HG03097 (cell line): ENCODE measurements around the gene ASNSD1.
A peak's percentile ranks its signal among the peaks of the same experiment; 100 is the strongest.
"Not testable (repeated sequence)": the region's sequence is repeated elsewhere in the genome, so short reads cannot be mapped to it uniquely, and the experiment has no call there.

ENCODE experiments used
- ATAC-seq: cut with Tn5 transposase; IDR thresholded peaks from one replicate; pipeline ENCODE4 v1.9.1; 2021; ENCODE audit not compliant: unreplicated experiment, low FRiP score

Gene ASNSD1

DNA sequence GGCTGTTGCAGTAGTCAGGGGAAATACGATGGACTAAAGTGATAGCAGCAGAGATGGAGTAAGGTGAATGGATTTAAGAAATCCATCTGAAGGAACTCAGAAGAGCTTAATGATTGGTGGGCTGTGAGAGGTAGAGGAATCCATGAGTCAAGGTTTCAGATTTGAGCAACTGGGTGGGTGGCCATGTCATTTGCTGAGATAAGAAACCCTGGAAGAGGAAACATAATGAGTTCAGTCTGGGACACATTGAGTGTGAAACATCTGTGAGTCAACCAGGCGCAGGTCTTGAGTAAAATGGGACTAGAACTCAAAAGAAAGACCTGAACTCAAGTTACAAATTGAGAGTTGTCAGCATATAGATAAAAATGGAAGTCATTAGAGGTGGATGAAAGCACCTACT is 19.7 kb upstream of the ASNSD1 start:
- no peak for ATAC-seq

DNA sequence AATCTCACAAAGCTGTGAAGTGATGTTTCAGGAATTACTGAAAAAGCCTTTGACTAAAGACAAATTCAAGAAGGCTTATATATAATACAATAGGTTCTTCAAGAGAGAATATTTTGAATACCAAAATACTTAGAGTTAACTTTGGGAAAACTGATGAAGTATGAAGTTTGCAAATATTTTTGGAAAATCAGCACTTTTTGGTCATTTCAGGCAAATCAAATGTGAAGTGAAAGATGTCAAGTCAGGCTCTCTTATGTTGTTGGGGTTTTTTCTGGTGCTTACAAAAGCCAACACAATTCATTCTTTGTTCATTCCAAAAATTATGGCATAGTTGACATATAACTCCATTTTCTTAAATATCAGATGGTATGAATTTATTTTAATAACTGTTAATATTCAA is 14.7 kb upstream of the ASNSD1 start:
- no peak for ATAC-seq

DNA sequence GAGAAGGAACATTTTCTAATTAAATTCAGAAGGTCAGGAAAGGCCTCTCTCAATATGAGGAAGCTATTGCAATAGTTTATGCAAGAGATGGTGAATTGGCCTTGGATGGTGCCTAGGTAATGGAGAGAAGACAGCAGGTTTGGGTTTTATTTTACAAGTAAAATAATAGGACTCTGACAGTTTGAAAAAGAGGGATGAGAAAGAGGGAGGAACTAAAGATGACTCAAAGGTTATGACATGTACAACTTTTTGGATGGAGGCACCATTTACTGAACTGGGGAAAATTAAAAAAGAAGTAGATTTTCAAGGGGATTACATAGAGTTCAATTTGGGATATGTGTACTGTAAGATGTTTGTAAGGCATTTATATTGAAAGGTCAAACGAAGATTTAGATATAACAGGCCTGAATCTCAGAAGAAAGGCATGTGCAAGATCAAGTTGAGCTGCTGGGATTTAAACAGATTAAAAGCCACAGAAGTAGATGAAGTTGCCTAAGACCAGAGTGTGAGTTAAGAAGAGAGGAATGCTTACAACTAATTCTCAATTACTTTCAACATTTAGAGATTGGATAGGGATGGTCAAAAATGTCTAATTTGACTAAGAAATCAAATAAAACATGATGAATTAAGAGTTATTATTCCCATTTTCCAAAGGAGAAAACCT is 12.3 kb upstream of the ASNSD1 start:
- no peak for ATAC-seq

DNA sequence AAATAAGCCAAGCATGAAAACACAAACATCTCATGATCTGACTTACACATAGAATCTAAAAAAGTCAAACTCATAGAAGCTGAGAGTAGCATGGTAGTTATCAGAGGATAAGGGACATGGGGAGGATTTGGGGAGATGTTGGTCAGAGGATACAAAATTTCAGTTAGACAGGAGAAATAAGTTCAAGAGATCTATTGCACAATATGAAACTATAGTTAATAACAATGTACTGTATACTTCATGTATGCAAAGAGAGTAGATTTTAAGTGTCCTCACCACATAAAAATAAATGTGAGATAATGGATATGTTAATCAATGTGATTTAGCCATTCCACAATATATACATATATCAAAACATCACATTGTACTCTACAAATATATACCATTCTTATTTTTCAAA is 10.0 kb upstream of the ASNSD1 start:
- no peak for ATAC-seq

DNA sequence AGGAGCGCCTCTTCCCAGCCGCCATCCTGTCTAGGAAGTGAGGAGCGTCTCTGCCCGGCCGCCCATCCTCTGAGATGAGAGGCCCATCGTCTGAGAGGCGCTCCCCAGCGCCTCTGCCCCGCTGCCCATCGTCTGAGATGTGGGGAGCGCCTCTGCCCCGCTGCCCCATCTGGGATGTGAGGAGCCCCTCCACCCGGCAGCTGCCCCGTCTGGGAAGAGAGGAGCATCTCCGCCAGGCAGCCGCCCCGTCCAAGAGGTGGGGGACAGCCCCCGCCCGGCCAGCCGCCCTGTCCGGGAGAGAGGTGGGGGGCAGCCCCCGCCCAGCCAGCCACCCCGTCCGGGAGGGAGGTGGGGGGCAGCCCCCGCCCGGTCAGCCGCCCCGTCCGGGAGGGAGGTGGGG is 7.8 kb upstream of the ASNSD1 start:
- not testable (repeated sequence) for ATAC-seq

DNA sequence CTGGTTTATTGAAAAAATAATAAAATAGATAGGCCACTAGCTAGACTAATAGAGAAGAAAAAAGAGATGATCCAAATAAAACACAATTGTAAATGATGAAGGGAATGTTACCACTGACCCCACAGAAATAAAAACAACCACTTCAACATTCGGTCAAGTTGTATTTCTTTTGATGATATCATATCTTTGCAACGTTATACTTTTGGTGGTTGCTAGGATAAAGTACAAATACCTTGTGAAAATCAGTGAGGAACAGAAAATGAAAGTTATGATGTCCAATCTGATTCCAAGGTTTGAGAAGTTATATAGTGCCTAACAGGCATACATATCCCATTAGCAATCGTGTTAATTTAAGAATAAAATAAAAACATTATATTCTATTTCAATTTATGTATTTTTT is 6.6 kb upstream of the ASNSD1 start:
- no peak for ATAC-seq

DNA sequence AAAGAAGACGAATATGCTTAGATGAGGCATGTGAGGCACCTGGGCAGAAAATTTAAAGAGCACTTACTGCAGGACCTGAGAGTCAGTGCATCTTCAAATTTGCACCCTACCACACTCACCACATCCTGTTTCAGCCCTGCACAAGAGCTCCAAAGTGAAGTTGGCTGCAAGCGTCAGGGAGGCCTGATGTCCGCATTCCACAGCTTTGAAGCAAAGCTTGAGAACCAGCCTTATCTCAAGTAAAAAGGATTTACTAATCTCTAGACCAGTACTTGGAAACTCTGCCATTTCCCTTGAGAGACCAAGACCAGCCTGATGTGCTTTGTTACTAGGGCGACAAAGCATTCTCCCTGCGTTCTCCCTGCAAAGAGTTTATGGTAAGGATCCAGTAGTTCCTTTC is 3.4 kb upstream of the ASNSD1 start:
- ATAC-seq: peak; percentile 37

DNA sequence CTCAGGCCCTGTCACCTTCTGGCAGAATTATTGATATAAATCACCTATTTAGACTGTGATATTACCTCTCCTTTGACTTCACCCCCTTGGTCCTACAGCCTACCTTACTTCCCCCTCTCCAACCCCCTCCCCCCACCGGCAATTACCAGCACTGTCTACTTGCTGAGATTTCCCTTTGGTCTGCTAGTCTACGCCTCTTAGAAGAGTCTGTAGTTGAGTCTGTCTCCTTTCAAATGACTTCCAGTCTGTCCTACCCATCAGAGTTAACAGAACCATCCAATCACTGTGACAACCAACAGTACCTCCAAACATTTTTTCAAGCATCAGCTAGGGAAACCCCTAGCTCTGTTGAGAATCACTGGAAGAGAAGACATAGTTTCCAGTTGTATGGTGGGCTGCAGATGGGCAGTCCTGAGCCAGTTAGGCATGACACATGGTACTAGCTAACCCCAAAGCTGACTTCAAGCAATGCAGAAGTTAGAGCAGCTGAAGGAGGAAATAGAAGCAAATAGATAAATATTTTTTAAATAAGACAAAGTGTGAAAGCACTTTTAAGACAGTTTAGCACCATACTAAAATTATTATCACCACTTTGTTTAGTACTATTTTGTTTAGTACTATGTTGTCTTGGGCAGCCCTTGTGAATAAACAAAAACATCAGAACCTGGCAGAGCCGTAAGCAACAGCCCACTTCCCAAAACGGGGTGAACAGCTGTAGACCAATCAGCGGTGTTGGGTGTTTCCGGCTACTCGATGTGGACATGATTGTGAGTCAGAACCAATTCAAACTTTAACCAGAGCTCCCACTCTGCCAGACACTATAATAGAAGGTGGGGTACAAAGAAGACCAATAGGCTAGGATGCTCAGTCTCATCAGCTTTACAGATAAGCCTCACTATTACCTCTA is 2.7 kb upstream of the ASNSD1 start:
- ATAC-seq: no peak

DNA sequence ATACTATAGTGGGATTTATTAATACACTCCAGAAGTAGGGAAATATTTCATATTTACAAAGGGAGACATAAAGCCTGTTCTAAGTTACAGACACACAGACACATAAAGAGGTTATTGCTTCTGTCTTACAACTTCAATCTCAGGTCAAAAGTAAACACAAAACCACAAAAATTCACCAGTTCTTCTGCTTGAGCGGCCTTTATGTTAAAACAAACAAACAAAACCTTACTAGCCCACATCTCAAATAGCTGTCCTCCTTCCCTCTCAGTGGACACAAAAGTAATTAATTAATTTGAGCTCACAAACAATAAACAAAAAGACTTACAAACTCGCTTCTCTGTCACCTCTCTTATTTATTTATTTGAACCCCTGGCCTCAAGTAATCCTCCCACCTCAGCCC is 1.5 kb upstream of the ASNSD1 start:
- no peak for ATAC-seq

DNA sequence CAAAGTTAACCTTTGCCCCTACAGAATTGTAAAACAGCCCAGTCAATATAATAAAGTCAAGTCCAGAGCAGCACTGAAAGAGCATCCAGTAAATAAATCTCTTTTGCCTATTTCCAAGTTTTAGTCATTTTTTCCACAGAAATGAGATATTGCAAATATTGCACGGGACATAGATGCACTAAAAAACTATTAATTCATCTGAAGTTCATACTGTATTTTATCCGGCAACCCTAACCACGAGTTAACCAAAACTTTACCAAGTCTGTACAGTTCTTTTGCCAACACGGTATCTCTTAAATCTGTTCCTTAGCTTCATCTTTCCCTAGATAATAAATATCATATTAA is 484 bp upstream of the ASNSD1 start:
- ATAC-seq: no peak

DNA sequence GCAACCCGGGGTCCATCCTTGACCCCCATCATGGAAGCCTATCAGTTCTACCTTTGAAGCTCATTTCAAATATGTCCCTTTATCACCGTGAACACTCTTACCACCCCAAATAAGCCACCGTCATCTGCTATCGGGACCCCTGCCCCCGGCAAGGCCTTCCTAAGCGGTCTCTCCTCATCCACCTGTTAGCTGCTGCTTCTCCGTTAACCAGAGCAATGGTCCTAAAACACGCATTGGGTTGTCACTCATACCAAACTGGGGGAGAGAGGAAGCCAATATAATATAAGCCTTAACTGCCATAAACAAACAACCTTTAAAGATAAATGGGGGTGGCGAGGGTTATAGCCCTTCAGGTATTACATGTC is 680 bp downstream of the ASNSD1 start:
- no peak for ATAC-seq

DNA sequence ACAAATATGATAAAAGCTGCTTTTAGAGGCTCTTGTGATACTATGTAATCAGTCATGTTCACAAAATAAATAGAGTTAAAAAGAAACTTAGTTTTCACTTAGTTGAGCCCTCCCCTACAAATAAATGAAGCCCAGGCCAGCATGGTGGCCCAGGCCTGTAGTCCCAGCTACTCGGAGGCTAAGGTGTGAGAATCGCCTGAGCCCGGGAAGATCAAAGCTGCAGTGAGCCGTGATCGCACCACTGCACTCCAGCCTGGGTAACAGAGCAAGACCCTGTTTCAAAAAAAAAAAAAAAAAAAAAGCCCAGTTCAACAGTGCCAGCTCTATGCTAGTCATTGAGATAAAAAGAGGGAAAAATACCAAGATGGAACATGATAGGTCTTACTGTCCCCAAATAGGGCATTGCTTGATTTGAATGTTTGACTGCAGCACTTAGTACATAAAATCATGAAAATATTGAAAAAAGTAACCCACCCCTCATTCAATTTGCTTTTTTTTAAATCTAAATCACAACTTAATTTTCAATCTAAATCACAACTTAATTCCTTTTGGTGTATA is 1.5 kb downstream of the ASNSD1 start:
- no peak for ATAC-seq

DNA sequence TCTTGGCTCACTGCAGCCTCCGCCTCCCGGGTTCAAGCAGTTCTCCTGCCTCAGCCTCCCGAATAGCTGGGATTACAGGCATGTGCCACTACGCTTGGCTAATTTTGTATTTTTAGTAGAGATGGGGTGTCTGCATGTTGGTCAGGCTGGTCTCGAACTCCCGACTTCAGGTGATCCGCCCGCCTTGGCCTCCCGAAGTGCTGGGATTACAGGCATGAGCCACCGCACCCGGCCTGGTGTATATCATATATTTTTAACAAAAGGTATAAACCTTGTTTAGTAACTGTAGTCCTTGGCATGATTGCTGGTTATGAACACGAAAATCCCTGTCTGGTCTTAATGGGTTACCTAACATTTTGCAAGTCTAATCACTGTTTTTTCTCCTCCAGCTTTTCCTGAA is 2.1 kb downstream of the ASNSD1 start:
- not testable (repeated sequence) for ATAC-seq

DNA sequence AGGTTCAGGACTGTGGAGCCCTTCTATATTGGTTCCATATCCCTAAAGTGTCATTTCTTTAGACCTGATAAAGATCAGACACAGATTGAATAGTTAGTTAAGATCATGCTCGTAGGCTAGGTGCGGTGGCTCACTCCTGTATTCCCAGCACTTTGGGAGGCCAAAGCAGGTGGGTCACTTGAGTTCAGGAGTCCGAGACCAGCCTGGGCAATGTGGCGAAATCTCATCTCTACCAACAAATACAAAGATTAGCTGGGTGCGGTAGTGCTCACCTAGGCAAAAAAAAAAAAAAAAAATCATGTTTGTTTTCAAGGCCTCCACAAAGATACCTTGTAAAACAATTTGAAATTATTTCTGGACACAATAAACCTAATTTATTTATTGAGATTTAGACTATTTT is 8.7 kb downstream of the ASNSD1 start:
- no peak for ATAC-seq

DNA sequence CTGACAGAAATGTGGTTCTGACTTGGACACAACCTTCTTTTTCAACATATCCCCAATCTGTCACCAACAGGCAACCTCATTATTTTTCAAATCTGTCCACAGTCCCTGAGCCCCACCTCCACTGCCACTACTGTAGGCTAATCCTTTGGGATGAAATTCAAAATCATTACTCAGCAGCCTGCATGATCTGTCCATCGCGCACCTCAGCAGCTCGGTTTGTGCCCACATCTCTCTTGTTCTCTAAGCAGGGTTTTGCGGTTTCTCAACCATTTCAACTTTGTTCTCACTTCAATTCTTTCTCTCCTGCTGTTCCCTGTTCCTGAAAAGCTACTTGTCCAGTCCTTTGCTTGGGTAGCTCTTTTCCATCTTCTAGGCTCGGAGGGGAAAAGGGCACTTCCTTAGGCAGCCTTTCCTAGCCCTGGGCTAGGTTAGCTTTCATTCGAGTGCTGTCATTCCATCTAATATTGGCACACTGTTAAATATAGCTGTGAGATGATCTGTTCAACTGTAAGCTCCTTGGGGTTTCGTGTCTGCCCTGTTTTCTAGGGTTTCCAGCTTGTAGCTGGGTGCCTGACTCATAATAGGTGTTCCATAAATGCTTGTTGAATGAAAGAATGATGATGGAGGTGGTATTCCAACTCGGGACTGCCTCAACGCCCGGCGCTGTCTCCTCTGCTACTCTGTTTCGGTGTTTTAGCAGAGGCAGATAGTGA is 12.6 kb downstream of the ASNSD1 start:
- no peak for ATAC-seq

DNA sequence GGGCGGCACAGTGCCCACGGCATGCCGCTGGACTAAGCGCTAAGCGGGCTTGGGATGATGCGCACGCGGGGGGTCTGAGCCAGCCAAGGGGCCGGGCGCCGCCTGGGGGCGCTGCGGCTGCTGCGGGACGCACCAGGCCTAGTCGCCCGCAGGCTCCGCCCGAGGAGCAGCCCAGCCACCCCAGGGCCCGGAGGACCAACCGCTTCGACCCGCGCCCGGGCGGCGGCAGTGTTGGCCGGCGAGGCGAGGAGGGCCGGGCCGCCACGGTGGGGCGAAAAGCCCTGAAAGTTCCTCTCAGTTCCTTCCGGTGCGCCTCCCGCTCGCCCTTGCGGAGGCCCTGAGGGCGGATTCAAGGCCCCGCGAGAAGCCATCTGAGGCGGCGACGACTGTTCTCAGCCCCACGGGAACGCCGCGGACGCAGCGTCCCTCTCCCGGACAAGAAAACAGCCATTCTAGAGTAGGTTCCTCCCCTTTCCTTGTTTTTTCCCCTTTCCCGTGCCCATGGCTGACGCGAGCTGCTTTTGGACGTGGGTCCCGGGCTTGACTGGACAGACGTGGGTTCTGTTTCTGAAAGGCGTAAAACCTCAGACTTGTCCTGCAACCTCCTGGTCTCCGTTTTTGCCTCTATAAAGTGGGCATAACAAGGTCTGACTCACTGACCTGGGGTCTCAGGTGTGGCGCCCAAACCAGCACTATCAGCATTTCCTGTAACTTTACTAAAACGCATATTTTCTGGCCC is 13.3 kb downstream of the ASNSD1 start, which contains the start of gene ANKAR:
Gene ANKAR (plus strand): TSS at position 297 of the 739 bp plus-strand sequence. CDS start 1,821 bp downstream, outside the sequence.
- peak; percentile 99 for ATAC-seq

DNA sequence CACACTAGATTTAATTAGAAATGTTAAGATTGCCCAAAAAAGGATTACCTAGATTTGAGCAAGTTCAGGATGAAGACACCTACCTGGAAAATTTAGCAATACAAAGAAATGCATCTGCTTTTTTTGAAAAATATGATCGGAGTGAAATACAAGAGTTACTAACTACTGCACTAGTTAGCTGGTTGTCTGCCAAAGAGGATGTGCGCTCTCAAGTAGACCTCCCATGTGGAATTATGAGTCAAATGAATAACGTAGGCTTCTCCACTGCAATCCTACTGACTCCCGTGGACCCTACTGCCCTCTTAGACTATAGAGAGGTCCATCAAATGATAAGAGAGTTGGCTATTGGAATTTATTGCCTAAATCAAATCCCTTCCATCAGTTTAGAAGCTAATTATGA is 15.2 kb downstream of the ASNSD1 start:
- no peak for ATAC-seq

DNA sequence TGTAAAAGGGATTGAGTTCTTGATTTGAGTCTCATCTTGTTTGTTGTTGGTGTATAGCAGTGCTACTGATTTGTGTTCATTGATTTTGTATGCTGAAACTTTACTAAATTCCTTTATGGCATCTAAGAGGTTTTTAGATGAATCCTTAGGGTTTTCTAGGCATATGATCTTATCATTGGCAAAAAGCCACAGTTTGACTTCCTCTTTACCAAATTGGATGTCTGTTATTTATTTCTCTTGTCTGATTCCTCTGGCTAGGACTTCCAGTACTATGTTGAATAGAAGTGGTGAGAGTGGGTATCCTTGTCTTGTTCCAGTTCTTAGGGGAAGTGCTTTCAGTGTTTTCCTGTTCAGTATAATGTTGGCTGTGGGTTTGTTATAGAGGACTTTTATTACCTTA is 18.0 kb downstream of the ASNSD1 start:
- ATAC-seq: no peak

DNA sequence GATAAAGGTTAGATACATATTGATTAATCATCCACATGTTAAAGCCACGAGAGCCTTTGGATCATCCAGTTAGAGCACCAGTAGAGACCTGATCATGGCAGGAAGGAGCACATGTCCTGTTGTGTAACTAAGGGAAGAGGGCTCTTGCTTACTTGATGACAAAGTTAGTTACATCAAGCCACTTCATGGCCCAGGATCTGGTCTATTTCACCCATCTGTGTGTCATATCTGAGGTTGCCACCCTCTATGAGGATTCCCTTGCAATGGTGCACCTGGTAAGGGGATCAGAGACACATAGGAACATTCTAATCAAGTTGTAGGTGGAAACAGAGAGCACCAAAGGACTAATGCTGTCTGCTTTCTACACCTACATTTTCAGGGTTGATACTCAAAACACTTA is 19.9 kb downstream of the ASNSD1 start:
- ATAC-seq: no peak

DNA sequence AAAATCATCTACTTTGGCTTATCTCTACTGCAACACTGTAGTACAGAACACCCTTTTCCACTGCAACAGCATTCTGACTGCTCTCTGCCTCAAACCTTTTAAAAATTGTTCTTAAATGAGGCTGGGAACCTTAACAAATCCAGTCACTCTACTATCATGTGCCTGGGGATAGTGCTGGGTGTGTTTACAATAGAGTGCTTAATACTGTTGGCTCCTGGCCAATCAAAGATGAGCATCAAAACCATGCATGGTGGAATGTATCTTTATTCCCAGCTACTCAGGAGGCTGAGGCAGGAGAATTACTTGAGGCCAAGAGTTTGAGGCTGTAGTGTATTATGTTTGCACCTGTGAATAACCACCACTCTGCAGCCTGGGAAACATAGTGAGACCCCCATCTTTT is 20.6 kb downstream of the ASNSD1 start:
- ATAC-seq: no peak

DNA sequence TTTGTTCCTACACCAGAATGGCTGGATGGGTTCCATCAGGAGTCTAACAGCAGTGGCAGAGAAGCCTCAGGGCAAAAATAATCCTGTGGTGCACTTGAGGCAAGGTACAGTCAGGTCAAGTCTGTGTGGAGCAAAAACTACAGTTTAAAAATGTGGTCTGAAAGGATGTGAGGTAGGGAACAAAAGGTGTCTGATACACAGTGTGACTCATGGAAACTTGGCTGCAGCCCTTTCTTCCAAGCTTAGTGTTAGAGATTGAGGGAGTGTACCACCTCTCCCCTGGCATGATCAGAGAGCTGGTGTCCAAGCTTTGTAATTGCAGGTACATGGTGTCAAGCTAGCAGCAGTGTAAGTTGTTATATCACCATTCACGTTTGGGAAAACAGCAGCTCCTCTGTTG is 22.1 kb downstream of the ASNSD1 start:
- no peak for ATAC-seq
